ENCODE data around the gene MAD2L1BP. TPM values are rescaled to one million over a fixed set of nuclear protein-coding genes. Genes with fewer than 3 reads are reported as not detected.
A peak's percentile ranks its signal among the peaks of the same experiment; 100 is the strongest.

Gene MAD2L1BP
- total RNA-seq, 1 experiment from 2014 or later = 46.3 TPM

- Histone ChIP-seq H2BK12ac (ENCODE audit: insufficient read length, low read depth, low read length) (no peak overlapping the region), H2AFZ (ENCODE audit: low read length) (no peak overlapping the region), H2BK5ac (ENCODE audit: insufficient read length, low read length) (no peak overlapping the region), H4K5ac (ENCODE audit: insufficient read length, low read depth, low read length) (no peak overlapping the region), H2BK20ac (ENCODE audit: low read depth, low read length, poor library complexity, severe bottlenecking) (no peak overlapping the region), H3K4me2 (ENCODE audit: insufficient read depth, insufficient read length, low read length) (no peak overlapping the region), H3K27me3 (ENCODE audit: insufficient read depth, low read length) (no peaks in the 10 kb centered on the region), H2BK120ac (ENCODE audit: low read depth, low read length, poor library complexity, severe bottlenecking) (no peak overlapping the region), H3K23ac (ENCODE audit: insufficient read length, low read depth, low read length) (no peak overlapping the region), H3K4ac (ENCODE audit: low read depth, low read length) (no peak overlapping the region), H3K79me2 (ENCODE audit: insufficient read depth, low read length) (no peaks in the 10 kb centered on the region), H3K14ac (ENCODE audit: insufficient read depth, low read length) (no peak overlapping the region), H3K18ac (ENCODE audit: insufficient read length, low read depth, low read length) (no peak overlapping the region), H3T11ph (ENCODE audit: low read length) (no peak overlapping the region), H3K79me1 (ENCODE audit: insufficient read depth, low read depth, low read length, poor library complexity, severe bottlenecking) (peaks cover 6% of the 10 kb centered on the region), H4K91ac (ENCODE audit: insufficient read length, low read depth, low read length) (no peak overlapping the region), H2AK5ac (ENCODE audit: insufficient read length, low read length) (no peak overlapping the region), H4K20me1 (ENCODE audit: control insufficient read depth, insufficient read depth, insufficient read length) (no peaks in the 10 kb centered on the region), H3K27ac (ENCODE audit: insufficient read length, low read depth, low read length) (no peak overlapping the region), H3K9ac (ENCODE audit: extremely low read depth, insufficient read length, low read length) (no peak overlapping the region), H4K8ac (replicated peaks; ENCODE audit: insufficient read length, low read depth, low read length) (no peak overlapping the region), H3K4me1 (ENCODE audit: insufficient read depth, low read length) (no peaks in the 10 kb centered on the region), H2BK15ac (ENCODE audit: low read depth, low read length) (no peak overlapping the region), H3K56ac (ENCODE audit: insufficient read length, low read depth, low read length) (no peak overlapping the region), H3K23me2 (ENCODE audit: insufficient read length, low read depth, low read length, poor library complexity, severe bottlenecking) (peaks cover 8% of the 10 kb centered on the region), H3K9me3 (ENCODE audit: control insufficient read depth, low read depth, low read length) (no peaks in the 10 kb centered on the region)
- no peaks in the 10 kb centered on the region for H3K27me3 Mint-ChIP-seq (ENCODE audit: low read depth)
- H3K4me3 Mint-ChIP-seq = peak overlapping the region; percentile 33 to 99; a peak in 4 of 5 replicates
- no CpG with 5 or more reads among the region's 5 CpGs for WGBS (ENCODE audit: extremely low coverage, insufficient read length, low lambda C conversion rate)
- peaks cover 37 to 58% (median 56%) of the 10 kb centered on the region in 3 experiments; a peak in 6 of 7 replicates for H3K36me3 Mint-ChIP-seq (ENCODE audit: insufficient read depth in 1 of 3, low read depth in 3 of 3)
- peaks cover 18 to 19% of the 10 kb centered on the region in 2 experiments for H3K4me1 Mint-ChIP-seq
- H3K27ac Mint-ChIP-seq = peak overlapping the region; percentile 52 to 82 (median 54); a peak in 4 of 7 replicates
- DNase-seq = no peak
- H3K9me3 Mint-ChIP-seq = no peaks in the 10 kb centered on the region; a peak in 1 of 5 replicates
- TF ChIP-seq CTCF (conservative IDR thresholded peaks at IDR 0.05) = no peak
Observed at GRCh38 chr6:43627008-43627825, 8.4 kb upstream of the MAD2L1BP start.
